ENCODE results near the gene NR1H4.

GRCh38 chr12:100555722-100556121, 82.1 kb downstream of the NR1H4 start:
- TF ChIP-seq POLR2A (IDR thresholded peaks at IDR 0.05): no peak
- no peak for TF ChIP-seq CTCF (IDR thresholded peaks at IDR 0.05)
